Endodermal cell (in vitro differentiated cells): ENCODE results near the gene ACOX3. TPM values are rescaled to one million over a fixed set of nuclear protein-coding genes. Genes with fewer than 3 reads are reported as not detected.

ENCODE experiments used
- DNase-seq: peaks from one replicate; pipeline ENCODE4 v3.0.0-alpha.2; 2017
- H3K27ac ChIP-seq: 2 replicates; pipeline ENCODE4 v1.5.1; 2013; ENCODE audit warnings: mild to moderate bottlenecking, low read depth, low read length, moderate library complexity
- H3K27me3 ChIP-seq: 2 replicates; pipeline ENCODE4 v1.6.1; 2013; ENCODE audit warnings: mild to moderate bottlenecking, low read length, moderate library complexity; ENCODE audit not compliant: insufficient read depth, control insufficient read depth, poor library complexity, severe bottlenecking
- H3K36me3 ChIP-seq: 2 replicates; pipeline ENCODE4 v1.7.0; 2013; ENCODE audit warnings: mild to moderate bottlenecking, low read length, moderate library complexity; ENCODE audit not compliant: control insufficient read depth, insufficient read depth
- H3K4me1 ChIP-seq: one replicate; pipeline ENCODE4 v1.7.0; 2013; ENCODE audit warnings: low read length; ENCODE audit not compliant: control insufficient read depth, insufficient read depth
- H3K4me3 ChIP-seq: 2 replicates; pipeline ENCODE4 v1.5.1; 2013; ENCODE audit warnings: mild to moderate bottlenecking, low read length, moderate library complexity
- H3K9ac ChIP-seq: 2 replicates; pipeline ENCODE4 v1.6.1; 2013; ENCODE audit warnings: mild to moderate bottlenecking, low read length, moderate library complexity; ENCODE audit not compliant: poor library complexity, severe bottlenecking; ENCODE audit errors: extremely low read depth
- H3K9me3 ChIP-seq: 2 replicates; pipeline ENCODE4 v1.6.1; 2013; ENCODE audit warnings: mild to moderate bottlenecking, low read length, moderate library complexity; ENCODE audit not compliant: control insufficient read depth
- H3K27ac Mint-ChIP-seq: 2 replicates; pipeline ENCODE4 v1.8.0; 2020; ENCODE audit warnings: mixed read lengths
- H3K27me3 Mint-ChIP-seq: 2 replicates; pipeline ENCODE4 v1.8.0; 2021; ENCODE audit warnings: mild to moderate bottlenecking, mixed read lengths; ENCODE audit not compliant: insufficient read depth
- H3K36me3 Mint-ChIP-seq: 2 replicates; pipeline ENCODE4 v1.8.0; 2020; ENCODE audit warnings: low read depth, mixed read lengths
- H3K4me1 Mint-ChIP-seq: 2 replicates; pipeline ENCODE4 v1.8.0; 2020; ENCODE audit warnings: mixed read lengths
- H3K4me3 Mint-ChIP-seq: 2 replicates; pipeline ENCODE4 v1.8.0; 2020; ENCODE audit warnings: mild to moderate bottlenecking, moderate library complexity, mixed read lengths
- H3K9me3 Mint-ChIP-seq: 2 replicates; pipeline ENCODE4 v1.8.0; 2020; ENCODE audit warnings: mild to moderate bottlenecking, mixed read lengths
- CTCF ChIP-seq: fragments of 200-600 bp; sonication (generic); conservative IDR thresholded peaks from 2 replicates; pipeline ENCODE4 v1.5.0; 2021; ENCODE audit warnings: antibody characterized with exemption, mild to moderate bottlenecking
- WGBS, 2 experiments: methylation state at CpG; one replicate each; pipeline versions ENCODE4 v1.1.5 to v1.1.7; 2013; ENCODE audit warnings: missing lambda C conversion rate in 2 of 2, mixed read lengths in 1 of 2; ENCODE audit not compliant: insufficient coverage in 1 of 2, insufficient read length in 1 of 2; 5-methylcytosine and 5-hydroxymethylcytosine counted together
- total RNA-seq, 2 donors: library from RNA; stranded (reverse); fragmentation: NEBNext Ultra II Directional in 1 of 2; extraction: Animal tissue kit (Norgen Biotek cat#: 25700) in 1 of 2; gene quantifications; 2 replicates in 1 of 2; 3 replicates in 1 of 2; pipeline ENCODE4 v1.2.1, GENCODE V29; 2021

ACOX3 gene
- total RNA-seq, 2 donors from 2014 or later: 55.1 to 146 TPM

DNA sequence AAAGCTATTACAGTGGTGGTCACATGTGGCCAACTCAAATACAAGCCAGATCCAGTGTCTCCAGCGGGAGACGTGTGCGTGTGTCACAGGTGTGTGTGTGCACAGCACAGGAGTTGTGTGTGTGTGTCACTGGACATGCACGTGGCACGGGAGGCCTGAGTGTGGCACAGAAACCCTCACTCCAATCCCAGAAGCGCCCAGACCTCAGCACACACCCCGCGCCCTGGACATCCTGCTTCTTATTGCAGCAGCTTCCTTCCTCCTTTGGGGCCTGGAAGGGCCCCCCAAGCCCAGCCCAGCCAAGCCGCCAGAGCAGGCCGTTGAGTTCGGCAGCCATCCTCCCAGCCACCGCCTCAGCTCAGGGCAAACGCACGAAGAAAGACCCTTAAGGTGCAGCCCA lies 37.9 kb downstream of the ACOX3 start:
- Histone ChIP-seq H3K9me3 (no peaks in the 10 kb centered on the region), H3K4me3 (no peak overlapping the region), H3K27me3 (no peaks in the 10 kb centered on the region), H3K36me3 (peaks cover 87% of the 10 kb centered on the region), H3K4me1 (no peaks in the 10 kb centered on the region), H3K9ac (no peak overlapping the region), H3K27ac (no peak overlapping the region)
- H3K27ac Mint-ChIP-seq: no peak overlapping the region
- no peaks in the 10 kb centered on the region for H3K4me1 Mint-ChIP-seq
- no peak for DNase-seq
- WGBS, 2 experiments: 95% methylated on average over 8 to 14 of the region's 14 CpGs
- TF ChIP-seq CTCF: no peak
- H3K27me3 Mint-ChIP-seq: no peaks in the 10 kb centered on the region
- no peak overlapping the region for H3K4me3 Mint-ChIP-seq
- H3K9me3 Mint-ChIP-seq: peaks cover 14% of the 10 kb centered on the region
- peaks cover 65% of the 10 kb centered on the region for H3K36me3 Mint-ChIP-seq

DNA sequence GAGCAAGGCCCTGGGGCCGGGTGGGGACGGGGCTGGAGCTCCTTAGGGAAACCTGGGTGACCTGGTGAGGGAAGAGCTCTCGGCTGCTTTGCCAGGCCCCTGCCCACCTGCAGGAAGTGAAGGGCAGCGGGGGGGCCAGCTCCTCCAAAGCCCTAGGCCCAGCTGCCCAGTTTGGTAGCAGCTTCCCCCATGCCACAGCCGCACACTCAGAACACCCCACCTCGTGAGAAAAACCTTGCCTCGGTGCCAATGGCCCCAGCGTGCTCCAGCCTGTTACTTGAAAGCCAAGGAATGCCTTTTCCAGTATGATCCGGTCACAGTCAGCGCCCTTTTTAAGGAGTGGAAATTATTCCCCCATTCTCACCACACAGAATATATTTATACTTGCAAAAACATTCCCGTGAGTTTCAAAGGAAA lies 38.3 kb downstream of the ACOX3 start:
- Histone ChIP-seq H3K9ac (no peak overlapping the region), H3K4me1 (no peaks in the 10 kb centered on the region), H3K36me3 (peaks cover 87% of the 10 kb centered on the region), H3K9me3 (no peaks in the 10 kb centered on the region), H3K4me3 (no peak overlapping the region), H3K27ac (no peak overlapping the region), H3K27me3 (no peaks in the 10 kb centered on the region)
- peaks cover 14% of the 10 kb centered on the region for H3K9me3 Mint-ChIP-seq
- H3K27ac Mint-ChIP-seq: no peak overlapping the region
- no peak overlapping the region for H3K4me3 Mint-ChIP-seq
- WGBS, 2 experiments: 89 to 93% methylated on average over 7 to 11 of the region's 11 CpGs
- H3K36me3 Mint-ChIP-seq: peaks cover 62% of the 10 kb centered on the region
- no peaks in the 10 kb centered on the region for H3K4me1 Mint-ChIP-seq
- no peaks in the 10 kb centered on the region for H3K27me3 Mint-ChIP-seq
- DNase-seq: no peak
- no peak for TF ChIP-seq CTCF

- H3K4me1 Mint-ChIP-seq: no peaks in the 10 kb centered on the region
- H3K36me3 Mint-ChIP-seq: peaks cover 58% of the 10 kb centered on the region
- Histone ChIP-seq H3K4me3 (no peak overlapping the region), H3K4me1 (no peaks in the 10 kb centered on the region), H3K27ac (no peak overlapping the region), H3K27me3 (no peaks in the 10 kb centered on the region), H3K9ac (no peak overlapping the region), H3K9me3 (no peaks in the 10 kb centered on the region), H3K36me3 (peaks cover 90% of the 10 kb centered on the region)
- no peak overlapping the region for H3K4me3 Mint-ChIP-seq
- WGBS, 2 experiments: 96 to 98% methylated on average over 7 to 10 of the region's 10 CpGs
- TF ChIP-seq CTCF: no peak
- no peak for DNase-seq
- H3K9me3 Mint-ChIP-seq: peaks cover 11% of the 10 kb centered on the region
- H3K27me3 Mint-ChIP-seq: no peaks in the 10 kb centered on the region
- no peak overlapping the region for H3K27ac Mint-ChIP-seq
These were observed 38.9 kb downstream of the ACOX3 start for GRCh38 chr4:8401665-8402064.
